Stimulated activated CD4-positive, alpha-beta T cell treated with anti-CD3 and anti-CD28 coated beads, Interleukin-1b, Interleukin-23, amount 100 ng/mL, for 48 hours (primary cell): ENCODE results near the gene C3orf18.

Experiments used
- DNase-seq: peaks from one replicate; pipeline ENCODE4 v3.0.0-alpha.2; 2020

The C3orf18 gene

GRCh38 chr3:50577348-50577747, 9.8 kb upstream of the C3orf18 start:
- no peak for DNase-seq

- DNase-seq = no peak
These were observed 7.8 kb upstream of the C3orf18 start for GRCh38 chr3:50575372-50575771.

- DNase-seq = peak; percentile 59
These were observed 6.9 kb upstream of the C3orf18 start for GRCh38 chr3:50574444-50574831.

GRCh38 chr3:50573566-50574443, 6.3 kb upstream of the C3orf18 start:
- peak; percentile 87 for DNase-seq

- DNase-seq = peak; percentile 54
These were observed 5.3 kb upstream of the C3orf18 start for GRCh38 chr3:50572801-50573371.

- DNase-seq = peak; percentile 86
These were observed 4.6 kb upstream of the C3orf18 start for GRCh38 chr3:50572158-50572557.

- DNase-seq = no peak
These were observed 3.9 kb upstream of the C3orf18 start for GRCh38 chr3:50571486-50571885.

- DNase-seq = no peak
These were observed 3.1 kb upstream of the C3orf18 start for GRCh38 chr3:50570508-50571279.

- peak; percentile 97 for DNase-seq
These were observed 1.6 kb upstream of the C3orf18 start, which contains the start of gene HEMK1 for GRCh38 chr3:50568947-50569749. Gene HEMK1 (plus strand): TSS chr3:50569522. CDS start chr3:50571105, 1,583 bp downstream.

GRCh38 chr3:50567011-50567385, 549 bp downstream of the C3orf18 start:
- no peak for DNase-seq

- no peak for DNase-seq
These were observed 3.2 kb downstream of the C3orf18 start for GRCh38 chr3:50564321-50564720.

GRCh38 chr3:50563867-50564266, 3.7 kb downstream of the C3orf18 start:
- DNase-seq = no peak

- DNase-seq = no peak
These were observed 4.7 kb downstream of the C3orf18 start for GRCh38 chr3:50562861-50563260.

- no peak for DNase-seq
These were observed 7.8 kb downstream of the C3orf18 start for GRCh38 chr3:50559702-50560101.

- DNase-seq = no peak
These were observed 9.6 kb downstream of the C3orf18 start for GRCh38 chr3:50557915-50558314.

- DNase-seq = no peak
These were observed 10.4 kb downstream of the C3orf18 start for GRCh38 chr3:50557106-50557505.

GRCh38 chr3:50554553-50554952, 13.0 kb downstream of the C3orf18 start:
- peak; percentile 31 for DNase-seq

GRCh38 chr3:50552598-50552997, 14.9 kb downstream of the C3orf18 start:
- no peak for DNase-seq

GRCh38 chr3:50551681-50552435, 15.7 kb downstream of the C3orf18 start:
- no peak for DNase-seq

GRCh38 chr3:50551054-50551659, 16.4 kb downstream of the C3orf18 start:
- DNase-seq = no peak

- DNase-seq = peak; percentile 60
These were observed 17.3 kb downstream of the C3orf18 start for GRCh38 chr3:50550079-50550736.
